ENCODE measurements around the gene KCNN3.
A peak's percentile ranks its signal among the peaks of the same experiment; 100 is the strongest.

The KCNN3 gene

GRCh38 chr1:154769193-154769895, 100.7 kb downstream of the KCNN3 start:
- DNase-seq, result no peak

- no peak for DNase-seq
These were observed 101.5 kb downstream of the KCNN3 start for GRCh38 chr1:154768456-154769125.

GRCh38 chr1:154767315-154768240, 102.5 kb downstream of the KCNN3 start:
- DNase-seq, result no peak

- DNase-seq, result no peak
These were observed 104.1 kb downstream of the KCNN3 start for GRCh38 chr1:154765970-154766369.

GRCh38 chr1:154764773-154765172, 105.3 kb downstream of the KCNN3 start:
- DNase-seq, result no peak

GRCh38 chr1:154764181-154764580, 105.9 kb downstream of the KCNN3 start:
- no peak for DNase-seq

- DNase-seq, result peak; percentile 82 to 83
These were observed 109.6 kb downstream of the KCNN3 start for GRCh38 chr1:154760469-154760933.

- no peak for DNase-seq
These were observed 110.3 kb downstream of the KCNN3 start for GRCh38 chr1:154759793-154760192.

GRCh38 chr1:154759196-154759595, 110.9 kb downstream of the KCNN3 start:
- peak; percentile 52 to 53 for DNase-seq

GRCh38 chr1:154758346-154758745, 111.7 kb downstream of the KCNN3 start:
- no peak for DNase-seq

- no peak for DNase-seq
These were observed 113.1 kb downstream of the KCNN3 start for GRCh38 chr1:154756793-154757548.

GRCh38 chr1:154755858-154756730, 114.0 kb downstream of the KCNN3 start:
- DNase-seq, result no peak

- no peak for DNase-seq
These were observed 116.7 kb downstream of the KCNN3 start for GRCh38 chr1:154753426-154753825.

GRCh38 chr1:154752273-154753030, 117.6 kb downstream of the KCNN3 start:
- no peak for DNase-seq

- no peak for DNase-seq
These were observed 118.4 kb downstream of the KCNN3 start for GRCh38 chr1:154751690-154752089.

GRCh38 chr1:154750681-154751665, 119.1 kb downstream of the KCNN3 start:
- no peak for DNase-seq

GRCh38 chr1:154749078-154749760, 120.9 kb downstream of the KCNN3 start:
- peak; percentile 48 to 56 for DNase-seq

GRCh38 chr1:154748405-154748775, 121.7 kb downstream of the KCNN3 start:
- DNase-seq, result no peak
